ENCODE data around the gene VTA1. TPM values are rescaled to one million over a fixed set of nuclear protein-coding genes. Genes with fewer than 3 reads are reported as not detected.

Gene VTA1
- total RNA-seq, 1 experiment from 2014 or later: 72.1 TPM

- POLR2A ChIA-PET: no interaction called here
- no peaks in the 10 kb centered on the region for H3K27me3 ChIP-seq (ENCODE audit: control insufficient read depth, insufficient read depth, low read length)
- no peak overlapping the region for H3K27ac ChIP-seq (ENCODE audit: low read length)
- H3K9me3 ChIP-seq (ENCODE audit: control insufficient read depth, insufficient read depth, low read depth, low read length): no peaks in the 10 kb centered on the region
- H3K4me1 ChIP-seq (ENCODE audit: control insufficient read depth, insufficient read depth, low read length): no peaks in the 10 kb centered on the region; the same call in 1 of the 2 replicates
- BruUV-seq (replicated peaks): no TSS peak
- intact Hi-C loops (cut with micrococcal nuclease; ENCODE audit: unreplicated experiment) (no loop called here), in situ Hi-C loops (cut with HindIII; ENCODE audit: low pct_unique_long_range_greater_than_20kb, low sequenced_read_pairs) (no loop called here)
- DNase-seq (ENCODE audit: low read depth, low spot score): no peak
- ATAC-seq: no peak
- no peaks in the 10 kb centered on the region for H3K36me3 ChIP-seq (ENCODE audit: control insufficient read depth, insufficient read depth, low read length)
- TF ChIP-seq SIN3A (IDR thresholded peaks at IDR 0.05; ENCODE audit: borderline replicate concordance, insufficient read depth, low read depth, low read length) (no peak), REST (IDR thresholded peaks at IDR 0.05; ENCODE audit: insufficient read depth in 1 of 2, low read depth in 2 of 2, low read length in 1 of 2) (no peak), POLR2AphosphoS5 (IDR thresholded peaks at IDR 0.05; ENCODE audit: low read depth, low read length) (no peak), TCF7L2 (IDR thresholded peaks at IDR 0.05; ENCODE audit: low read depth, low read length) (no peak)
- TF ChIP-seq, protein P1, sequence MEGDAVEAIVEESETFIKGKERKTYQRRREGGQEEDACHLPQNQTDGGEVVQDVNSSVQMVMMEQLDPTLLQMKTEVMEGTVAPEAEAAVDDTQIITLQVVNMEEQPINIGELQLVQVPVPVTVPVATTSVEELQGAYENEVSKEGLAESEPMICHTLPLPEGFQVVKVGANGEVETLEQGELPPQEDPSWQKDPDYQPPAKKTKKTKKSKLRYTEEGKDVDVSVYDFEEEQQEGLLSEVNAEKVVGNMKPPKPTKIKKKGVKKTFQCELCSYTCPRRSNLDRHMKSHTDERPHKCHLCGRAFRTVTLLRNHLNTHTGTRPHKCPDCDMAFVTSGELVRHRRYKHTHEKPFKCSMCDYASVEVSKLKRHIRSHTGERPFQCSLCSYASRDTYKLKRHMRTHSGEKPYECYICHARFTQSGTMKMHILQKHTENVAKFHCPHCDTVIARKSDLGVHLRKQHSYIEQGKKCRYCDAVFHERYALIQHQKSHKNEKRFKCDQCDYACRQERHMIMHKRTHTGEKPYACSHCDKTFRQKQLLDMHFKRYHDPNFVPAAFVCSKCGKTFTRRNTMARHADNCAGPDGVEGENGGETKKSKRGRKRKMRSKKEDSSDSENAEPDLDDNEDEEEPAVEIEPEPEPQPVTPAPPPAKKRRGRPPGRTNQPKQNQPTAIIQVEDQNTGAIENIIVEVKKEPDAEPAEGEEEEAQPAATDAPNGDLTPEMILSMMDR (IDR thresholded peaks at IDR 0.05): no peak
- CTCF ChIA-PET: no interaction called here
- H3K4me3 ChIP-seq (ENCODE audit: low read depth in 2 of 2, low read length in 2 of 2): no peak overlapping the region
Measured at GRCh38 chr6:142118328-142118727, 28.7 kb upstream of the VTA1 start.

DNA sequence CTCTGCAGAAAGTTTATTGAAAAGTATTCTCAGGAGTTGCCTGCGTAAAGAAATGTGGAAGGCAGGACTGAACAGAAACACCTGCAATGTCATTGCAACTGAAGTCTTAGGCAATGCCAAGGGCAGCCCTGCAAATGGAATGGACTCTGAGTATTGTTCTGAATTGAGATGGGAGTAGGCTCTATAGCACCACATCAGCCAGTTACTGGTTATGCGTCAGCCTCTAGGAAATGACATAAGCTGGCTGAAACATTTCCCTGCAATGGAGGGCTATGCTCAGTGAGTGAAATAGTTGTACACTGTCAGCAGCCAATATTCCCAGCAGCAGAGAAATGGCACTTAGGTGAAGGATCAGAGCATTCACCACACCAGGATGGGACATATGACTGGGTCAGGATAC, 28.1 kb upstream of the VTA1 start:
- POLR2A ChIA-PET: no interaction called here
- Histone ChIP-seq H3K9me3 (ENCODE audit: control insufficient read depth, insufficient read depth, low read depth, low read length) (no peaks in the 10 kb centered on the region), H3K36me3 (ENCODE audit: control insufficient read depth, insufficient read depth, low read length) (no peaks in the 10 kb centered on the region), H3K27me3 (ENCODE audit: control insufficient read depth, insufficient read depth, low read length) (no peaks in the 10 kb centered on the region), H3K4me3 (ENCODE audit: low read depth in 2 of 2, low read length in 2 of 2) (no peak overlapping the region), H3K4me1 (ENCODE audit: control insufficient read depth, insufficient read depth, low read length) (no peaks in the 10 kb centered on the region), H3K27ac (ENCODE audit: low read length) (no peak overlapping the region)
- ATAC-seq (no peak), DNase-seq (ENCODE audit: low read depth, low spot score) (no peak)
- TF ChIP-seq REST (IDR thresholded peaks at IDR 0.05; ENCODE audit: insufficient read depth in 1 of 2, low read depth in 2 of 2, low read length in 1 of 2) (no peak), TCF7L2 (IDR thresholded peaks at IDR 0.05; ENCODE audit: low read depth, low read length) (no peak), SIN3A (IDR thresholded peaks at IDR 0.05; ENCODE audit: borderline replicate concordance, insufficient read depth, low read depth, low read length) (no peak), POLR2AphosphoS5 (IDR thresholded peaks at IDR 0.05; ENCODE audit: low read depth, low read length) (no peak)
- TF ChIP-seq, protein P1 (IDR thresholded peaks at IDR 0.05): no peak
- BruUV-seq (replicated peaks): no TSS peak
- intact Hi-C loops (cut with micrococcal nuclease; ENCODE audit: unreplicated experiment) (no loop called here), in situ Hi-C loops (cut with HindIII; ENCODE audit: low pct_unique_long_range_greater_than_20kb, low sequenced_read_pairs) (no loop called here)
- CTCF ChIA-PET: no interaction called here
